Colonic mucosa (tissue), 4 donors: ENCODE data around the gene IL20RA. TPM values are rescaled to one million over a fixed set of nuclear protein-coding genes. Genes with fewer than 3 reads are reported as not detected.

ENCODE experiments used
- DNase-seq: peaks from one replicate; pipeline ENCODE4 v3.0.0-alpha.2; 2020
- H3K27ac ChIP-seq: fragments of 200-600 bp; one replicate; pipeline ENCODE4 v1.8.0; 2021
- H3K27me3 ChIP-seq: fragments of 200-600 bp; one replicate; pipeline ENCODE4 v1.8.0; 2021
- H3K36me3 ChIP-seq: fragments of 200-600 bp; one replicate; pipeline ENCODE4 v1.8.0; 2021
- H3K4me1 ChIP-seq: fragments of 200-600 bp; one replicate; pipeline ENCODE4 v1.8.0; 2021; ENCODE audit warnings: mild to moderate bottlenecking
- H3K4me3 ChIP-seq: fragments of 200-600 bp; one replicate; pipeline ENCODE4 v1.8.0; 2021
- H3K9ac ChIP-seq, 2 donors: one replicate each; pipeline ENCODE4 v1.7.0; 2013; ENCODE audit warnings: control low read depth in 2 of 2, low read depth in 2 of 2, low read length in 2 of 2
- H3K9me3 ChIP-seq: fragments of 200-600 bp; one replicate; pipeline ENCODE4 v1.8.0; 2021
- intact Hi-C: fragments of 100-400 bp; cut with DNase I; formaldehyde crosslinking; loops from one replicate; pipeline ENCODE4 v1.14.1; 2022
- total RNA-seq, 2 donors: library from RNA; stranded (reverse); fragmentation: NEBNext Ultra II Directional in 1 of 2; extraction: Animal tissue kit (Norgen Biotek cat#: 25700) in 1 of 2; gene quantifications; one replicate each; pipeline ENCODE4 v1.2.1, GENCODE V29; 2021
- TF ChIP-seq, protein P1 (sequence below): fragments of 200-600 bp; IDR thresholded peaks from one replicate; pipeline ENCODE4 v1.8.0; 2022; ENCODE audit warnings: antibody characterized with exemption, mild to moderate bottlenecking
- donor health status: healthy.
- donor health status: DM: no; HTN: no; CAD: no.
- donor health status: DM: no; HTN: no; CAD: no.

The IL20RA gene
- total RNA-seq, 2 donors from 2014 or later: 12.2 to 12.8 TPM

DNA sequence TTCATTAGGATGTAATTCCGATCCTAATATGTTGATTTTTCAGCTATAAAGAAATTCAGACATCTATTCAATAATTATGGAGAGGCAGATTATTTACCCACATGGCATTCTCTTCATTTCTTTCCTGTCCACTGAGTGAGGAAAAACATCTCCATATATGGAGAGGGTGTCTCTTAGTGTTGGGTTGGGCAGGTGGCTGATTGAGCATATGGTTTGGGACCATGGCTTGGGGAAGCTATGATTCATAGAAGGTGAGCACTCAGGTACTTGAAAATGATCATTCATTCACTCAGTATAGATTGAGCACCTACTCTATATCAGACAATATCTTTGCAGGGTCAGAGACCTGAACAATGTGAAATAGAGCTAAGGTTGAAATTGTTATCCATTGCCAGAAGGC is 41.3 kb upstream of the IL20RA start:
- H3K4me1 ChIP-seq: no peaks in the 10 kb centered on the region
- no peaks in the 10 kb centered on the region for H3K27me3 ChIP-seq
- no peak for DNase-seq
- H3K9me3 ChIP-seq: no peaks in the 10 kb centered on the region
- H3K36me3 ChIP-seq: no peaks in the 10 kb centered on the region
- TF ChIP-seq, protein P1, sequence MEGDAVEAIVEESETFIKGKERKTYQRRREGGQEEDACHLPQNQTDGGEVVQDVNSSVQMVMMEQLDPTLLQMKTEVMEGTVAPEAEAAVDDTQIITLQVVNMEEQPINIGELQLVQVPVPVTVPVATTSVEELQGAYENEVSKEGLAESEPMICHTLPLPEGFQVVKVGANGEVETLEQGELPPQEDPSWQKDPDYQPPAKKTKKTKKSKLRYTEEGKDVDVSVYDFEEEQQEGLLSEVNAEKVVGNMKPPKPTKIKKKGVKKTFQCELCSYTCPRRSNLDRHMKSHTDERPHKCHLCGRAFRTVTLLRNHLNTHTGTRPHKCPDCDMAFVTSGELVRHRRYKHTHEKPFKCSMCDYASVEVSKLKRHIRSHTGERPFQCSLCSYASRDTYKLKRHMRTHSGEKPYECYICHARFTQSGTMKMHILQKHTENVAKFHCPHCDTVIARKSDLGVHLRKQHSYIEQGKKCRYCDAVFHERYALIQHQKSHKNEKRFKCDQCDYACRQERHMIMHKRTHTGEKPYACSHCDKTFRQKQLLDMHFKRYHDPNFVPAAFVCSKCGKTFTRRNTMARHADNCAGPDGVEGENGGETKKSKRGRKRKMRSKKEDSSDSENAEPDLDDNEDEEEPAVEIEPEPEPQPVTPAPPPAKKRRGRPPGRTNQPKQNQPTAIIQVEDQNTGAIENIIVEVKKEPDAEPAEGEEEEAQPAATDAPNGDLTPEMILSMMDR: no peak
- no peak overlapping the region for H3K27ac ChIP-seq
- intact Hi-C loops: no loop called here
- H3K4me3 ChIP-seq: no peak overlapping the region
- H3K9ac ChIP-seq: no peak overlapping the region

DNA sequence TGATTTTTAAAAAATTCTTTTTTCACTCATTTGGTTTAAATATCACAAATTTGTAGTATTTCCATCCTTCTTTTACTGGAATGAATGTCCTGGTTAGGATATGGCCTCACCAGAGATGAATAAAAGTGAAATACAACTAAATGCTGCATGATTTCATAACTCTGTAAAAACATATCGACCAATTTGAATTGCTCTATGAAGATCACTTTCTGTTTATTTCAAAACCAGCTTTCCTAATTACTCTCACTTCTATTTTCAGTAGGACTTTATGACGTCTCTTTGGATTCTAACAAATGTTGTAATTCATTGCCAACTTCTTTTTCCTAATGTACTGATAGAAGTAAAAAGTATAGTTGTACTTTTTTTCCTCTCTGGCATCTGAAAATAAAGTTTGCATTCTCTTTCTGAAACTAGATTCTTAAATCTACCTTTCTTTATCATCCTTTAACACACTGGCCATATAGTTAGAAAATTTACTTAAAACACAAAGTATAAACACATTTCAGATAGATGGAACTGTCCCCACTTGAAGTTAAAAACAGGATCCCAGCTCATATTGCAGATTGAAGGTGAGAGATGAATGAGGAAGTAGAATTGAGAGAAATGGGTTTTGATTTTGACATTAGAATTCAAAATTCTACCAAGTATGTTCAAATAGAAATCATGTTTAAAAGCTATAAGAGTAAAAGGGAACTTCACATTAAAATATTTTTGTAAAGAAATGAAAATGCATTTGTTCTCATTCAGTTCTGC is 40.3 kb upstream of the IL20RA start:
- Histone ChIP-seq H3K9ac (no peak overlapping the region), H3K4me1 (no peaks in the 10 kb centered on the region), H3K36me3 (no peaks in the 10 kb centered on the region), H3K9me3 (no peaks in the 10 kb centered on the region), H3K27me3 (no peaks in the 10 kb centered on the region), H3K4me3 (no peak overlapping the region), H3K27ac (no peak overlapping the region)
- DNase-seq: no peak
- TF ChIP-seq, protein P1: no peak
- intact Hi-C loops: loop anchor here (5.0 kb wide), 1 partner anchor 552 kb away; no protein-coding TSS in a partner anchor

DNA sequence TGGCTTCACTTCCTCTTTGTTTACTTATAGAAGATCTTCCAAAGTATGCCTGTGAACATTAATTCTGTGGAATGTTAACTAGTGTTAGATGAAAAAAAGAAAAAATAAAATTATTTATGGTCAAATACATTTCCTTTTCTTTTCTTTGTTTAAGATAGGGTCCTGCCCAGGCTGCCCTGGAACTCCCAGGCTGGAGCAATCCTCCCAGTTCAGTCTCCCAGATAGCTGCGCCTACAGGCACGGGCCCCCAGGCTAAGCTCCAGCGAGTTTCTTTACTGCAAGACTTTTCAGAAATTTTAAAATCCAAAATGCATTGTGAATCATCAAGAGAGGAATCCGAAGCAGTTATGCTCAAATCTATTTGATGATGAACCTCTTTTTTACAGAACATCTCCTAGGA is 39.3 kb upstream of the IL20RA start:
- no peaks in the 10 kb centered on the region for H3K9me3 ChIP-seq
- no peak overlapping the region for H3K4me3 ChIP-seq
- TF ChIP-seq, protein P1: no peak
- no peak overlapping the region for H3K27ac ChIP-seq
- H3K36me3 ChIP-seq: no peaks in the 10 kb centered on the region
- no peak overlapping the region for H3K9ac ChIP-seq
- intact Hi-C loops: loop anchor here (5.0 kb wide), 1 partner anchor 553 kb away; no protein-coding TSS in a partner anchor
- no peaks in the 10 kb centered on the region for H3K27me3 ChIP-seq
- DNase-seq: no peak
- no peaks in the 10 kb centered on the region for H3K4me1 ChIP-seq

DNA sequence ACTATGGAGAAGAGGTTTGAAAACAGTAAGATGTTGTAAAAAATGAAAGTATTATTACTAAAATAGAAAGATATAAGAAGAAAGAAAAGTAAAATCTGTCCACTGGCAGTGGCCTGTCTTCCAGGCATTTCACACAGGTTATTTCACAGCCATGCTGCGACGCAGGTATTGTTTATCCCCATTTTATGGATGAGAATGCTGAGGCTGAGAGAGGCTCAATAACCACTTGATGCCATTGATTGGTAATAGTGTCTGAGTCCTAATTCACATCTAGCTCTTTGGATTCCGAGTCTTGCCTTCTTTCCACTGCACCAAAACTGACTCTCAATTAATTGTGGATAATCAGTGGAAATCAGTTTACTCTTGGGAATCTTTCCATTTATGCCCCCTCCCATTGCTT is 37.2 kb upstream of the IL20RA start:
- H3K4me3 ChIP-seq: no peak overlapping the region
- no peaks in the 10 kb centered on the region for H3K36me3 ChIP-seq
- no peak overlapping the region for H3K9ac ChIP-seq
- TF ChIP-seq, protein P1: no peak
- H3K4me1 ChIP-seq: no peaks in the 10 kb centered on the region
- intact Hi-C loops: loop anchor here (5.0 kb wide), 1 partner anchor 555 kb away; no protein-coding TSS in a partner anchor
- H3K27me3 ChIP-seq: no peaks in the 10 kb centered on the region
- H3K9me3 ChIP-seq: no peaks in the 10 kb centered on the region
- no peak overlapping the region for H3K27ac ChIP-seq
- DNase-seq: no peak

DNA sequence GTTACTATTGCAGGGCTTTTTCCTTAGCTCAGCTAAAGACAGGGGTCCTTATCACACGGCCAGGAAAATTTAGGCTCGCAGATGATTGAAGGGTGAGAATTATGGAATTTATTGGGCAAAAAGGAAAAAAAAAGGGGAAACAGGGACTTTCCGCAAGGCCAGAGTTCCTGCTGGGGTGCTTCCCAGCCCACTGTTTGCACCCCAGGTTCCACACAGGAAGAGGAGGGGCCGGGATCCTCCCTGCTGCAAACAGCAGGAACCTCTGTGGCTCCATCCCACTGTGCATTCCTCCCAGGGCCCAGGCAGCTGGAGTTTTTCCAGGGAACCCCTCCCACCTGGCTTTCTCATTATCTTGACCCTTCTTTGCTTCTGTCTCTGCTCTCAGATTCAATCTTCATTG is 35.9 kb upstream of the IL20RA start:
- no peaks in the 10 kb centered on the region for H3K27me3 ChIP-seq
- intact Hi-C loops: loop anchor here (5.0 kb wide), 1 partner anchor 557 kb away; no protein-coding TSS in a partner anchor
- TF ChIP-seq, protein P1: no peak
- H3K27ac ChIP-seq: no peak overlapping the region
- DNase-seq: no peak
- H3K9ac ChIP-seq: no peak overlapping the region
- no peaks in the 10 kb centered on the region for H3K9me3 ChIP-seq
- no peak overlapping the region for H3K4me3 ChIP-seq
- no peaks in the 10 kb centered on the region for H3K36me3 ChIP-seq
- no peaks in the 10 kb centered on the region for H3K4me1 ChIP-seq
